K562 (cell line): ENCODE measurements around the gene CELF4.

Source experiments
- ATF1 ChIP-seq, 2 experiments: fragments of 450-650 bp in 1 of 2; IDR thresholded peaks; 2 replicates each; pipeline ENCODE4 v1.6.1; 2016; ENCODE audit warnings: missing compliant biosample characterization in 1 of 2, missing genetic modification characterization in 1 of 2
- CBX1 ChIP-seq: sonication (generic); IDR thresholded peaks from 2 replicates; pipeline ENCODE4 v1.6.1; 2016; ENCODE audit warnings: antibody characterized with exemption, low read depth, mild to moderate bottlenecking
- CHD1 ChIP-seq: fragments of 200-600 bp; sonication (generic); IDR thresholded peaks from one replicate; pipeline ENCODE4 v1.6.1; 2012; ENCODE audit warnings: mild to moderate bottlenecking, moderate library complexity, low read length, inconsistent platforms
- CREB3 ChIP-seq: fragments of 450-650 bp; conservative IDR thresholded peaks from 2 replicates; pipeline ENCODE4 v1.6.1; 2016; ENCODE audit warnings: missing genetic modification characterization, low read depth, mild to moderate bottlenecking, missing compliant biosample characterization, moderate library complexity
- CTCF ChIP-seq, 3 experiments: IDR thresholded peaks in 2 of 3; conservative IDR thresholded peaks in 1 of 3; 2 replicates each; pipeline ENCODE4 v1.5.1; 2011 to 2012; ENCODE audit warnings: low read length in 3 of 3, mild to moderate bottlenecking in 3 of 3, control low read depth in 2 of 3, improper control_type of control experiment in 1 of 3, inconsistent platforms in 1 of 3, low read depth in 1 of 3, mixed read lengths in 1 of 3, moderate library complexity in 1 of 3; ENCODE audit not compliant: insufficient read depth in 2 of 3
- DNMT1 ChIP-seq: fragments of 450-650 bp; IDR thresholded peaks from 2 replicates; pipeline ENCODE4 v1.6.1; 2016; ENCODE audit warnings: antibody characterized with exemption, mild to moderate bottlenecking
- HMBOX1 ChIP-seq: sonication (generic); IDR thresholded peaks from 2 replicates; pipeline ENCODE4 v1.6.1; 2016
- KLF13 ChIP-seq: fragments of 450-650 bp; IDR thresholded peaks from 2 replicates; pipeline ENCODE4 v1.6.1; 2016; ENCODE audit warnings: missing genetic modification characterization, low read depth, mild to moderate bottlenecking, missing compliant biosample characterization, moderate library complexity, borderline replicate concordance
- NFE2 ChIP-seq: IDR thresholded peaks from 2 replicates; pipeline ENCODE4 v1.6.1; 2014; ENCODE audit warnings: antibody characterized with exemption, low read depth
- NFIC ChIP-seq: fragments of 450-650 bp; IDR thresholded peaks from 2 replicates; pipeline ENCODE4 v1.6.1; 2017; ENCODE audit warnings: mild to moderate bottlenecking, inconsistent platforms
- ZBTB8A ChIP-seq: fragments of 450-650 bp; IDR thresholded peaks from 2 replicates; pipeline ENCODE4 v1.6.1; 2018; ENCODE audit warnings: mild to moderate bottlenecking, moderate library complexity; ENCODE audit not compliant: partially characterized antibody
- ZNF696 ChIP-seq: fragments of 250-450 bp; sonication (Bioruptor Pico); conservative IDR thresholded peaks from 2 replicates; pipeline ENCODE4 v1.4.0; 2020; ENCODE audit warnings: mild to moderate bottlenecking, moderate library complexity
- ZZZ3 ChIP-seq: fragments of 450-650 bp; IDR thresholded peaks from 2 replicates; pipeline ENCODE4 v1.6.1; 2016; ENCODE audit warnings: antibody characterized with exemption, mild to moderate bottlenecking, moderate library complexity

- TF ChIP-seq ZNF696 (no peak), DNMT1 (no peak), HMBOX1 (no peak), KLF13 (no peak), CBX1 (no peak), ATF1 (CRISPR knock-in tag; IDR thresholded peaks at IDR 0.05) (no peak), ATF1 (tag; IDR thresholded peaks at IDR 0.05) (no peak), CHD1 (no peak), ZBTB8A (no peak), ZZZ3 (no peak), CREB3 (no peak), NFE2 (no peak), NFIC (no peak), CTCF (IDR thresholded peaks at IDR 0.05 in 2 of 3, conservative IDR thresholded peaks at IDR 0.05 in 1 of 3; ENCODE audit: insufficient read depth in 2 of 3, low read depth in 1 of 3, low read length in 3 of 3) (no peak)
Measured at GRCh38 chr18:37604032-37604431, 38.4 kb upstream of the CELF4 start.
